ENCODE results near the gene INPP5F.
A peak's percentile ranks its signal among the peaks of the same experiment; 100 is the strongest.
"Not testable (repeated sequence)": the region's sequence is repeated elsewhere in the genome, so short reads cannot be mapped to it uniquely, and the experiment has no call there.

INPP5F gene

GRCh38 chr10:119740096-119740495 lies 14.2 kb downstream of the INPP5F start:
- DNase-seq (ENCODE audit: low read depth): no peak

- no peak for DNase-seq (ENCODE audit: low read depth)
Observed at GRCh38 chr10:119742947-119743648, 17.2 kb downstream of the INPP5F start.

DNA sequence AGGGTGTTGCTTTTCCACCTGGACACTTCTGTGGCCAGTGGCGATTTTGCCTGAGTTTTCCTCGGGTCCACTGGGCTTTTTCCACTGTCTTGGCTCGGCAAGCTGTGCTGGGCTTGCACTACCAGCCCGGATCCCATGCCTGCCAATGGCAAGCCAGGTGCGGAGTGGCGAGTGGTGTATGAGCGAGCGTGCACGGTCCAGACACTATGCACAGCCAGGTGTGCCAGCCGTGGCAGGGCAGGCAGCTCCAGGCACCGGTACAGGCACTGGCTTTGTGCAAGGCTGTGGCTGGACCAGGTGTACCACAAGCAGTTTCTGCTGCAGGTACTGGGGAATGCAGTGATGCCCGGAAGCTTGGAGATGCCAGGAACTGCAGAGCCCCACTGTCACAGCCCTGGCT lies 22.1 kb downstream of the INPP5F start:
- no peak for DNase-seq (ENCODE audit: low read depth)

- DNase-seq (ENCODE audit: low read depth): no peak
Observed at GRCh38 chr10:119748871-119749270, 23.0 kb downstream of the INPP5F start.

- DNase-seq (ENCODE audit: low read depth): no peak
Observed at GRCh38 chr10:119749455-119749854, 23.6 kb downstream of the INPP5F start.

DNA sequence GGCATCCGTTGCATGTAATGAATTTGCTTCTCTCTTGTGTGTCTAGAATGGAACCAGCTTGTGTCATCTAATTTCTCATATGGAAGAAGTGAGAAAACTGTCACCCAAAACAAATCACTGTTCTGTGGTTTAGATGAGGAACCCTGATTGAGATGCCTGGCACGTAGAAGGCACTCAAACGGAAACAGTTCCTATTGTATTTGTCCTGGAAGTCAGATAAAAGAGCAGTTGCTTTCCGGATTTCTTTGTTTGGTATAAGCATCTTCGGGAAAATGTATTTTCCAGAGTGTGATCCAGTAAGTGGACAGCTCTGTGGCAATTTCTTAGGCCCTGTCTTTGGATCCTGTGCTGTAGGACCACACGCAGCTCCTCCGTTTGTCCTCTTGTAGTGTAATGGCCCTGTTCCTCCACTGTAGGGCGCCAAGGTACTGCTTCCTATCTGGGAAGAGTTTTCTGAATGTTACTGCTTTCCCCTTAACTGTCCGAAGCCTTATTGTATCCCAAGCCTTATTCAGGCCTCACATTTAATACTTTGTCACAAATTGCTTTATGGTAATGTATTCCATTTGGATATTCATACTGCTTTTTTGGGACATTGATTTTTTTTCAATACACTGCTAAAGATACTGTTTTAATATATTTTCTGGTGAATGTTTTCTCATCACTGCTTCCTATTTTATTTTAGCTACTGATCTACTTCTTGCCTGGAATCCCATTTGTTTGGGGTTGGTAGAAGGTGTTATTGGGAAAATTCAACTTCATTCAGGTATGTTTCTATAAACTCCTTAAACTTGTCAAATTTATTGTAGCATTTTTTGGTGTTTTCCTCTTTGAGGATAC lies 24.8 kb downstream of the INPP5F start:
- DNase-seq (ENCODE audit: low read depth): peak; percentile 26

GRCh38 chr10:119753309-119753708 lies 27.5 kb downstream of the INPP5F start:
- DNase-seq (ENCODE audit: low read depth): no peak

DNA sequence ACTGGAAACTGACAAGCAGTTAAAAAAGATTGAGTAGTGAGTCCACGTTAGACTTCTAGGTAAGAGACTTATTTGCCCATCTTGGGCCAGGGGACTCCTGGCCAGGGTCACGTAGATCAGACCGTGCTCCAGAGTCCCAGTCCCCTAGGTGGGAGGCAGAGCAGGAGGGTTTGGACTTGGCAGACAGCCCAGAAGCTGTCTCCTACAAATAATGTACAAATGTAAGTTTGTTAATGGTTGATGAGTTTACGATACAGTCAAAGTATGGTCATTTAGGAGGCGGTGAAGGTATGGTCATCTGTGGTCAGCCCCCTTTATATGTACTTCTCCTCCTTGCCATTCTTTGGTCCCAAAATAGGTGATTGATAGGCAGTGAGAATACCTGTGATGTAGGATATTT lies 28.2 kb downstream of the INPP5F start:
- no peak for DNase-seq (ENCODE audit: low read depth)

GRCh38 chr10:119754936-119755335 lies 29.1 kb downstream of the INPP5F start:
- DNase-seq (ENCODE audit: low read depth): no peak

DNA sequence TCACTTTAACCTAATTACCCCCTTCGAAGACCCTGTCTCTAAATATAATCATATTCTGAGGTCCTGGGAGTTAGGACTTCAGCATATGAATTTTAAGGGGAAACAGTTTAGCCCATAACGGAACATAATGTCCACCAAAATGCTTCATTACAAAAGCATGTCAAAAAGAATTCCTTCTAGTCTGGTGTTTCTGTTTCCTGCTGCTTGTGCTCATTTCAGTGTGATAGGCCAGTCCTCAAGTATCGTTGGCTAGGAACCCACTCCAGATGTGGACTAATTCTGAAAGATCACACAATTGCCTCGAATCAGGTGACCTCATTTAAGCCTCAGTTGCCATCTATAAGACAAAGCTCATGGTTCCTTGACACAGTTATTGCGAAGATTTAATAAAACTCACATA lies 29.6 kb downstream of the INPP5F start:
- DNase-seq (ENCODE audit: low read depth): no peak

GRCh38 chr10:119758448-119759195 lies 32.8 kb downstream of the INPP5F start:
- no peak for DNase-seq (ENCODE audit: low read depth)

DNA sequence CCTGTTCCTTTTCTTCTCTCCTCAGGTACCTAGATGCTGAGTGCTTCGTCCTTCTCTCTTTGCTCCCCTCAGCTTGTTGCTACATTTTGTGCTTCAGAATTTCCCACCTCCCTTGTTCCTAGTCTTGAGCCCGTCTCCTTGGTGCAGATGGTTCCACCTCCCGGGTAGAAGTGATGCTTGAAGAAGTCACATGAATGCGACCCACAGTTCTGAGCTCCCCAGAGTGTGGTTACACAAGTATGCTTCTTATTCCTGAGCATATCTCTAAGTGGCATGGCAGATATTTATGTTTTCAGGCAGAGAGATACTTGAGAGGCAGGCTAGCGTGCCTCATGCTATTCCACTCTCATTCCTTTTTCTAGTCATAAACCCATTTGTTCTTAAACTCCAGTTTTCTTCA lies 34.0 kb downstream of the INPP5F start:
- no peak for DNase-seq (ENCODE audit: low read depth)

DNA sequence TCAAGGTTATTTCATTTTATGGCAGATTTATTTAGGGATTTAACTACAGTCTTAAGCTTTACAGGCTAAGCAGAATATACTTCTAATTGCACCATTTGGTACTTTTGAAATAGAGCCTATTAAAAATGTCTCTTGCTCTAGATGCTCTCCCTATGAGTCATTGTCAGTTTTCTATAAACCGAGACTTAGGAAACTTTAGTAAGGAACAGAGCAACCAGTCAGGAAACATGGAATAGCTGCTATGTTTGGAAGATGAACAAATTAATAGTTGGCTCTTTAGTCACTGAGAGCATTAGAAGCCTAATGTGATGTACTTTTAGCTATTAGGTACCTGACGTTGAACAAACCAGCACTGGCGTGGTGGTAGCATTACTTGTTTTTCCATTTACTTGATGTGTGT lies 35.3 kb downstream of the INPP5F start:
- no peak for DNase-seq (ENCODE audit: low read depth)

DNA sequence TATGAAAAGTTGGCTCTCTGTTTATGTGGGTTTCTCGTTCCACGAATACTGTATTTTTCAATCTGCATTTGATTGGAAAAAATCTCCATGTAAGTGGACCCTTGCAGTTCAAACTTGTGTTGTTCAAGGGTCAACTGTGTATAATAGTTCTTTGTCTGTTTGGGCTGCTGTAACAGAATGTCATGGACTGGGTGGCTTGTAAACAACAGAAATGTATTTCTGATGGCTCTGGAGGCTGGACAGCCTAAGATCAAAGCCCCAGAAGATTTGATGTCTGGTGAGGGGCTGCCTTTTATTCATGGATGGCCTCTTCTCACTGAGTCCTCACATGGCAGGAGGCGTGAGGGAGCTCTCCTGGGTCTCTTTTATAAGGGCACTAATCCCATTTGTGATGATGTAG lies 36.2 kb downstream of the INPP5F start:
- DNase-seq (ENCODE audit: low read depth): no peak

GRCh38 chr10:119762805-119763798 lies 37.3 kb downstream of the INPP5F start:
- no peak for DNase-seq (ENCODE audit: low read depth)

DNA sequence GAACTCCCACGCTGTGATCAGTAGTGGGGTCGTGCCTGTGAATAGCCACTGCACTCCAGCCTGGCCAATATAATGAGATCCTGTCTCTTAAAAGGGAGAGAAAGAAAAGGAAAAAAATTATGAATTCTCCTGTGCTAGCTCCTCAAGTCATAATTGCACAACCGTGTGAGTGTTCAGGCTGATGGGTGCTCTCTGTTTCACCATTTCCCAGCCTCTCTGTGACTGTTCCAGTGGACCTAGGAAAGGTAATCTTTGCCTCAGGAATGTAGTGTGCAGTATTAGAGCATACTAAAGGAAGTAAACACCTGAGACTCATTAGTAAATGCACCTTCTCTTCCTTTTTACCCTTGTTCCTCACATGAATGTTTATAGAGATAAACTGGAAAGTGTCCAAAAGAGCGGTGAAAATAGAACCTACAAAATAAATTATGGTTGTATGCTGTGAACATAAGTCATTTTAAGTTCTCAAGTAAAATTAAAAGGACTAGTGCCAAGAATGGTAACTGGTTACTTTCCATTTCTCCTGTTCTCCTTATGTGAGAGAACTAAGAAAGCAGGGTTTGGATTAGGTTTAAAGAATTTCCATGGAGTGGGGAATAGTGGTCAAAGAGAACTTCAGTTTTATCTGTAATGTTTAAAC lies 42.7 kb downstream of the INPP5F start:
- DNase-seq (ENCODE audit: low read depth): no peak

GRCh38 chr10:119769886-119770285 lies 44.0 kb downstream of the INPP5F start:
- DNase-seq (ENCODE audit: low read depth): no peak

GRCh38 chr10:119770928-119771327 lies 45.1 kb downstream of the INPP5F start:
- DNase-seq (ENCODE audit: low read depth): no peak

DNA sequence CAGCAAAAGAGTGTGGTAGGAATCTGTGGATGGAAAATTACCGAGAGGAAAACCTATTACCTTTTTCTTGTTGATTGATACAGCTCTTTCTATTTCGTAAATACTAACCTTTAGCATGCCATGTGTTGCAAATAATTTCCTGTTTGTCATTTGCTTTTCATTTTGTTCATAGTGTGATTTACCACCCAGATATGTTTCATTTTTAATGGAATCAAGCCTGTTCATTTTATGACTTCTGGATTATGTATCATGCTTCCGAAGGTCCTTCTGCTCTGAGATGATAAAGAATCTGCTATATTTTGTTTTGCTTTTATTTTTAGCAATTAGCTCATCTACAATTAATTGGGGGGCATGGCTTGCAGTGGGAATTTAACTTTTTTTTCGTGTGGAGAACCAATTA lies 46.5 kb downstream of the INPP5F start:
- no peak for DNase-seq (ENCODE audit: low read depth)

DNA sequence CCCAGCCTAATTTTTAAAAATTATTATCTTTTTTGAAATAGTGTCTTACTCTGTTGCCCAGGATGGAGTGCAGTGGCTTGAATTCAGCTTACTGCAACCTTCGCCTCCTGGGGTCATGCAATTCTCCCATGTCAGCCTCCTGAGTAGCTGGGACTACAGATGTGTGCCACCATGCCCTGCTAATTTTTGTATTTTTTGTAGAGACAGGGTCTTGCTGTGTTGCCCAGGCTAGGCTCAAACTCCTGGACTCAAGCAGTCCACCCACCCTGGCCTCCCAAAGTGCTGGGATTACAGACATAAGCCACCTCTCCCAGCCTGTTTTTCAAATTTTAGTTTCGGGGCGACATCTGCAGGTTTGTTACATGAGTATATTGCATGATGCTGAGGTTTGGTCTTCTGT lies 47.2 kb downstream of the INPP5F start:
- not testable (repeated sequence) for DNase-seq (ENCODE audit: low read depth)

GRCh38 chr10:119775529-119775928 lies 49.7 kb downstream of the INPP5F start:
- no peak for DNase-seq (ENCODE audit: low read depth)

All from T follicular helper cell (primary cell).